Measurements from ENCODE around the gene PCSK5. TPM values are rescaled to one million over a fixed set of nuclear protein-coding genes. Genes with fewer than 3 reads are reported as not detected.

The PCSK5 gene
- total RNA-seq, 6 experiments from 2014 or later = 1.4 to 5.8 (median 3.5) TPM

GRCh38 chr9:76296561-76297310 lies 406.3 kb downstream of the PCSK5 start:
- no peaks in the 10 kb centered on the region for H3K27me3 ChIP-seq
- no peak for DNase-seq
- intact Hi-C loops (cut with DNase I) = no loop called here
- 83% methylated on average over 11 of the region's 11 CpGs for WGBS (ENCODE audit: insufficient coverage, low coverage, low lambda C conversion rate, missing lambda C conversion rate)
- H3K27ac ChIP-seq = no peak overlapping the region
- no peak for ATAC-seq
- no peaks in the 10 kb centered on the region for H3K9me3 ChIP-seq
- TF ChIP-seq POLR2A (IDR thresholded peaks at IDR 0.05) (no peak), CTCF (IDR thresholded peaks at IDR 0.05) (no peak)
- no peak overlapping the region for H3K4me3 ChIP-seq
- no peaks in the 10 kb centered on the region for H3K4me1 ChIP-seq
- H3K36me3 ChIP-seq = no peaks in the 10 kb centered on the region

GRCh38 chr9:76297721-76298239 lies 407.3 kb downstream of the PCSK5 start:
- no peak overlapping the region for H3K4me3 ChIP-seq
- ATAC-seq (peak; percentile 31 to 62 (median 57)), DNase-seq (peak in 1 of 3 donors; percentile 22)
- H3K27ac ChIP-seq = no peak overlapping the region
- H3K4me1 ChIP-seq = no peaks in the 10 kb centered on the region
- no peaks in the 10 kb centered on the region for H3K36me3 ChIP-seq
- WGBS (ENCODE audit: insufficient coverage, low coverage, low lambda C conversion rate, missing lambda C conversion rate) = 57% methylated on average over 9 of the region's 14 CpGs
- H3K27me3 ChIP-seq = no peaks in the 10 kb centered on the region
- H3K9me3 ChIP-seq = no peaks in the 10 kb centered on the region
- TF ChIP-seq POLR2A (IDR thresholded peaks at IDR 0.05) (no peak), CTCF (IDR thresholded peaks at IDR 0.05) (no peak)
- intact Hi-C loops (cut with DNase I) = no loop called here

GRCh38 chr9:76298521-76299144 lies 408.2 kb downstream of the PCSK5 start:
- Histone ChIP-seq H3K4me3 (no peak overlapping the region), H3K9me3 (no peaks in the 10 kb centered on the region), H3K4me1 (no peaks in the 10 kb centered on the region), H3K27me3 (no peaks in the 10 kb centered on the region), H3K27ac (no peak overlapping the region), H3K36me3 (no peaks in the 10 kb centered on the region)
- no peak for DNase-seq
- WGBS (ENCODE audit: insufficient coverage, low coverage, low lambda C conversion rate, missing lambda C conversion rate) = 50% methylated on average over 3 of the region's 3 CpGs
- TF ChIP-seq CTCF (IDR thresholded peaks at IDR 0.05) (no peak), POLR2A (IDR thresholded peaks at IDR 0.05) (no peak)
- intact Hi-C loops (cut with DNase I) = no loop called here
- peak in 1 of 4 donors; percentile 29 for ATAC-seq

- ATAC-seq = peak in 1 of 4 donors; percentile 41
These were observed 412.1 kb downstream of the PCSK5 start for GRCh38 chr9:76302543-76302942.

More at GRCh38 chr9:76302543-76302942, 412.1 kb downstream of the PCSK5 start:
- intact Hi-C loops (cut with DNase I) = no loop called here
- WGBS (ENCODE audit: insufficient coverage, low coverage, low lambda C conversion rate, missing lambda C conversion rate) = 61% methylated on average over 3 of the region's 3 CpGs
- TF ChIP-seq POLR2A (IDR thresholded peaks at IDR 0.05) (no peak), CTCF (IDR thresholded peaks at IDR 0.05) (no peak)
- no peak overlapping the region for H3K4me3 ChIP-seq
- H3K9me3 ChIP-seq = no peaks in the 10 kb centered on the region
- no peaks in the 10 kb centered on the region for H3K27me3 ChIP-seq
- H3K36me3 ChIP-seq = no peaks in the 10 kb centered on the region
- no peaks in the 10 kb centered on the region for H3K4me1 ChIP-seq
- H3K27ac ChIP-seq = no peak overlapping the region
- DNase-seq = no peak

Data from right lobe of liver (tissue), 6 donors.